Esophagus squamous epithelium (tissue), 4 donors: ENCODE measurements around the gene CAPZB.

Experiments used
- CTCF ChIP-seq, 6 experiments: fragments of 450-650 bp in 4 of 6; fragments of 200-600 bp in 2 of 6; sonication (generic) in 2 of 6; IDR thresholded peaks; one replicate each; pipeline ENCODE4 v1.5.1; 2016 to 2019; ENCODE audit warnings: antibody characterized with exemption in 6 of 6, mild to moderate bottlenecking in 4 of 6, moderate library complexity in 4 of 6
- POLR2A ChIP-seq, 4 donors: fragments of 450-650 bp; IDR thresholded peaks; one replicate each; pipeline ENCODE4 v1.6.1; 2017; ENCODE audit warnings: antibody characterized with exemption in 4 of 4, mild to moderate bottlenecking in 4 of 4, moderate library complexity in 3 of 4

DNA sequence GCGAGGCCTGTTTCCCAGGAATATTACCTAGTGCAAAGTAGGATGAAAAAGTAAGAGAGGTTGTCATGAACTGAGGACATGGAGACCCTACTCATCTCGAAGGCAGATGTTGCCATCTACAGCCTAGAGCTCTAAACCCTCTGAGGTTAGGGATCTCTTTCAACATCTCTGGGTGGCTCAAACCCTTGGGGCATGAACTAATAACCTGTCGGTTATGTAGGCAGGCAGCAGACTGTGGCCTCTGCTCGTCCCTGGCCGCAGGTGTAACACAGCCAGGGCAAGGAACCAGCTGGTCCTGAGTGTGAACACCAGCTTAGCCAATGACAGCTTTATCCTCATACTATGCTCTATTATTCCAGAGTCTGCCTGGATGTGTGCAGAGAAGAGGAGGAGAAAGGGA, 13.2 kb downstream of the CAPZB start:
- TF ChIP-seq CTCF (IDR thresholded peaks at IDR 0.05) (no peak), POLR2A (IDR thresholded peaks at IDR 0.05) (no peak)
